Bronchial epithelial cell (primary cell): ENCODE results near the gene SRSF3. TPM values are rescaled to one million over a fixed set of nuclear protein-coding genes. Genes with fewer than 3 reads are reported as not detected.
"Not testable (repeated sequence)": the region's sequence is repeated elsewhere in the genome, so short reads cannot be mapped to it uniquely, and the experiment has no call there.

Experiments
- DNase-seq: peaks from one replicate; pipeline ENCODE4 v3.0.0-alpha.2; 2010; ENCODE audit warnings: low read depth
- FAIRE-seq: peaks from 2 replicates; lab custom pipeline; 2011; peaks lifted over from hg19 to GRCh38; lab: Jason Lieb, UNC
- H3K27me3 ChIP-seq: 2 replicates; pipeline ENCODE4 v1.5.1; 2011; ENCODE audit warnings: low read length; ENCODE audit not compliant: control insufficient read depth, insufficient read depth
- H3K36me3 ChIP-seq: 2 replicates; pipeline ENCODE4 v1.5.1; 2011; ENCODE audit warnings: low read length; ENCODE audit not compliant: control insufficient read depth, insufficient read depth
- H3K4me3 ChIP-seq: 2 replicates; pipeline ENCODE4 v1.5.1; 2011; ENCODE audit warnings: mild to moderate bottlenecking, low read depth, low read length, control low read depth
- total RNA-seq: library from RNA; depleted of rRNA; stranded (reverse); fragments of >200 nt; gene quantifications from 2 replicates; pipeline ENCODE4 v1.2.1, GENCODE V29; 2014
- TF ChIP-seq, protein P1 (sequence below): IDR thresholded peaks from 2 replicates; pipeline ENCODE4 v1.5.1; 2011; ENCODE audit warnings: mild to moderate bottlenecking, moderate library complexity, low read length, control low read depth, inconsistent platforms; ENCODE audit not compliant: insufficient read depth, severe bottlenecking

The SRSF3 gene
- total RNA-seq, 1 donor from 2014 or later, result 200 TPM

DNA sequence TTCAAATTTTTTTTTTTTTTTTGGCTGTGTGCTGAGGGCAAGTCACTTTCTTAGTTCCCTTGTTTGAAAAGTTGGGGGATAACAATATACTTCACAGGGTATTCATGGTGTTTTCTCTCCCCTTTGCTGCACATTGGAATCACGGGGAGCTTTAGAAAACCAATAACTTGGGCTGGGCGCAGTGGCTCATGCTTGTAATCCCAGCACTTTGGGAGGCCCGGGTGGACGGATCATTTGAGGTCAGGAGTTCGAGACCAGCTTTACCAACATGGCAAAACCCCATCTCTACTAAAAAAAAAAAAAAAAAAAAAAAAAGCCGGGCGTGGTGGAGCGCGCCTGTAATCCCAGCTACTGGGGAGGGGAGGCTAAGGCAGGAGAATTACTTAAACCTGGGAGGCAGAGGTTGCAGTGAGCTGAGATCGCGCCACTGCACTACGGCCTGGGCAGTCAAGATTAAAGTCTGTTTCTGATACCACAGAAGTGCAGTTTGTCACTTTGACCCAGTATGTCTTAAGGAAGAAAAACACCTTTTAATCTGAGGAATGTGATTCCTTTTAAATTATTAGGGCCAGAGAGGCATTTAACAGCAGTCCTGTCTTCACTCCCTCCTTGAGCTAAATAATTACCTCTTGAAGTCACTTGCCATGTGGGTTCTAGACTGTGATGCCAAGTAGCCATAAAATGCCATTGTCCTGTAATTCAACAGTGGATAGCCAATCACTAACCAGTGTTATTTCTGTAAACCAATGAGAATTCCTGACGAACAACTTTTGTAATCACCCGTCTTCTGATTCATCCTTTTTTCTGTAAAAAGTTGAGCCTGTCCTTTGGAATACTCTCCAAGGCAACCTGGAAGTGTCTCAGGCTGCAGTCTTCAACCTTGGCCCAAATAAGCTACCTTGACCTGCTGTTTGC, 16.1 kb downstream of the SRSF3 start:
- no peak overlapping the region for H3K4me3 ChIP-seq
- DNase-seq (no peak), FAIRE-seq (no peak)
- peaks cover 6% of the 10 kb centered on the region for H3K36me3 ChIP-seq
- TF ChIP-seq, protein P1, sequence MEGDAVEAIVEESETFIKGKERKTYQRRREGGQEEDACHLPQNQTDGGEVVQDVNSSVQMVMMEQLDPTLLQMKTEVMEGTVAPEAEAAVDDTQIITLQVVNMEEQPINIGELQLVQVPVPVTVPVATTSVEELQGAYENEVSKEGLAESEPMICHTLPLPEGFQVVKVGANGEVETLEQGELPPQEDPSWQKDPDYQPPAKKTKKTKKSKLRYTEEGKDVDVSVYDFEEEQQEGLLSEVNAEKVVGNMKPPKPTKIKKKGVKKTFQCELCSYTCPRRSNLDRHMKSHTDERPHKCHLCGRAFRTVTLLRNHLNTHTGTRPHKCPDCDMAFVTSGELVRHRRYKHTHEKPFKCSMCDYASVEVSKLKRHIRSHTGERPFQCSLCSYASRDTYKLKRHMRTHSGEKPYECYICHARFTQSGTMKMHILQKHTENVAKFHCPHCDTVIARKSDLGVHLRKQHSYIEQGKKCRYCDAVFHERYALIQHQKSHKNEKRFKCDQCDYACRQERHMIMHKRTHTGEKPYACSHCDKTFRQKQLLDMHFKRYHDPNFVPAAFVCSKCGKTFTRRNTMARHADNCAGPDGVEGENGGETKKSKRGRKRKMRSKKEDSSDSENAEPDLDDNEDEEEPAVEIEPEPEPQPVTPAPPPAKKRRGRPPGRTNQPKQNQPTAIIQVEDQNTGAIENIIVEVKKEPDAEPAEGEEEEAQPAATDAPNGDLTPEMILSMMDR, result no peak
- no peaks in the 10 kb centered on the region for H3K27me3 ChIP-seq

DNA sequence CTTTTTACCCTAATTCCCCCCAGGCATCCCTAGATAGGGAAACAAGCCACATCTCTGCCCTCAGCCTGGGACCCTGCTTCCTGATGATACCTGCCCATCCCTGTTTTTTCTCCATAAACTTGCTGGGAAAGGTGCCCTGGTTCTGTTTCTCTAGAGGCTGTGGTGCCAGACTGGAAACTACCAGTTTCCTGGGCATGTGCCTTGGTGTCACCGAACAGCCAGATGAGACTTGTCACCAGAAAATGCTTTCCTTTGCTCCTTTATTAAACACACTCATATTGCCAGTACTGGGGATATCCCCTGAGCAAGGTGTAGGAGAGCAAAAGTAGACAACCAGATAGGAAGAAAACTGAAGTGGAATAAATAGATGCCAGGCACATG, 16.8 kb downstream of the SRSF3 start:
- no peak for DNase-seq
- TF ChIP-seq, protein P1, result no peak
- Histone ChIP-seq H3K27me3 (no peaks in the 10 kb centered on the region), H3K4me3 (no peak overlapping the region), H3K36me3 (peaks cover 4% of the 10 kb centered on the region)
- no peak for FAIRE-seq

DNA sequence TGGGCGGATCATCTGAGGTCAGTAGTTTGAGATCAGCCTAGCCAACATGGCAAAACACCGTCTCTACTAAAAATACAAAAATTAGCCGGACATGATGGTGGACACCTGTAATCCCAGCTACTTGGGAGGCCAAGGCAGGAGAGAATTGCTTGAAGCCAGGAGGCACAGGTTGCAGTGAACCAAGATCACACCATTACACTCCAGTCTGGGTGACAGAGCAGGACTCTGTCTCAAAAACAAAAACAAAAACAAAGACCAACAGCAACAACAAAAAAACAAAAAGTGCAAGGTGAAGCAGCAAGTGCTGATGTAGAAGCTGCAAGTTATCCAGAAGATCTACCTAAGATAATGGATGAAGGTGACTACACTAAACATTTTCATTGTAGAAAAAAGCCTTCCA, 17.5 kb downstream of the SRSF3 start:
- H3K36me3 ChIP-seq, H3K27me3 ChIP-seq, DNase-seq, H3K4me3 ChIP-seq, FAIRE-seq: not testable (repeated sequence)

DNA sequence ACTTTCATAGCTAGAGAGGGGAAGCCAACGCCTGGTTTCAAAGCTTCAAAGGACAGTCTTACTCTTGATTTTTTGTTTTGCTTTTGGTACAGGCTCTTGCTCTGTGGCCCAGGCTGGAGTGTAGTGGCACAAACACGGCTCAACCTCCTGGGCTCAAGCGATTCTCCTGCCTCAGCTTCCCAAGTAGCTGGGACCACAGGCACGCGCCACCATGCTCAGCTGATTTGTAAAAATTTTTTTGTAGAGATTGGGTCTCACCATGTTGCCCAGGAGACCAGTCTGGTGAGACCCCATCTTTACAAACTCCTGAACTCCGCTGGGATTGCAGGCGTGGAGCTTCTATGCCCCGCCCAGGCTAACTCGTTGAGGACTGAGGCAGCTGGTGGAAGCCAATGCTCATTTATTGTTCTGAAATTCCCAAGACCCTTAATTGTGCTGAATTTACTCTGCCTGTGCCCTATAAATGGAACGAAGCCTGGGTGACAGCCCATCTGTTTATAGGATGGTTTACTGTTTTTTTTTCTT, 18.0 kb downstream of the SRSF3 start:
- no peak overlapping the region for H3K4me3 ChIP-seq
- no peak for FAIRE-seq
- H3K36me3 ChIP-seq, result peaks cover 2% of the 10 kb centered on the region
- TF ChIP-seq, protein P1, result no peak
- DNase-seq, result no peak
- H3K27me3 ChIP-seq, result no peaks in the 10 kb centered on the region

DNA sequence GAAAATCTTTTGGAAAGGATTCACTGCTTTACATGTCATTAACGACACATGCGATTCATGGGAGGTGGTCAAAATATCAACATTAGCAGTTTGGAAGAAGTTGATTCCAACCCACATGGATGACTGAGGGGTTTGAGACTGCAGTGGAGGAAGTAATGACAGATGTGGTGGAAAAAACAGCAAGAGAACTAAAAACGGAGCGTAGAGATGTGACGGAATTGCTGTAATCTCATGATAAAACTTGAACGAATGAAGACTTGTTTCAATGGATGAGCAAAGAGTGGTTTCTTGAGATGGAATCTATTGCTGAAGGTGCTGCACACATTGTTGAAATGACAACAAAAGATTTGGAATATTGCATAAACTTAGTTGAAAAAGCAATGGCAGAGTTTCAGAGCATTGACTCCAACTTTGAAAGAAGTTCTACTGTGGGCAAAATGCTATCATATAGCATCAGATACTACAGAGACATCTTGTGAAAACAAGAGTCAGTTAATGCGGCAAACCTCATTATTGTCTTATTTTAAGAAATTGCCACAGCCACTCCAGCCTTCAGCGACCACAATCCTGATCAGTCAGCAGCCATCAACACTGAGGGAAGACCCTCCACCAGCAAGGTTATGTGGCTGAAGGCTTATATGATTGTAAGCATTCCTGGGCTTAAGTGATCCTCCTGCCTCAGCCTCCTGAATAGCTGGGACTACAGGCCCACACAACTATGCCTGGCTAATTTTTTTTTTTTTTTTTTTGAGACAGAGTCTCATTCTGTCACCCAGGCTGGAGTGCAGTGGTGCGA, 19.2 kb downstream of the SRSF3 start:
- Histone ChIP-seq H3K4me3 (no peak overlapping the region), H3K36me3 (peaks cover 2% of the 10 kb centered on the region), H3K27me3 (no peaks in the 10 kb centered on the region)
- TF ChIP-seq, protein P1, result no peak
- no peak for DNase-seq
- no peak for FAIRE-seq
